Astrocyte of the cerebellum (primary cell): Measurements from ENCODE around the gene REPIN1.
A peak's percentile ranks its signal among the peaks of the same experiment; 100 is the strongest.

Experiments used
- DNase-seq: peaks from one replicate; pipeline ENCODE4 v3.0.0-alpha.2; 2011; ENCODE audit warnings: low read depth
- H3K4me3 ChIP-seq: 2 replicates; pipeline ENCODE4 v1.5.1; 2011; ENCODE audit warnings: mild to moderate bottlenecking, low read depth, low read length, moderate library complexity
- in situ Hi-C: cut with HindIII; loops from 2 replicates; pipeline ENCODE4 v1.10.0; 2017; ENCODE audit warnings: low sequenced_read_pairs
- TF ChIP-seq, protein P1 (sequence below): IDR thresholded peaks from 2 replicates; pipeline ENCODE4 v1.5.1; 2012; ENCODE audit warnings: low read length, low read depth, moderate library complexity, mild to moderate bottlenecking; ENCODE audit errors: missing control alignments

The REPIN1 gene

DNA sequence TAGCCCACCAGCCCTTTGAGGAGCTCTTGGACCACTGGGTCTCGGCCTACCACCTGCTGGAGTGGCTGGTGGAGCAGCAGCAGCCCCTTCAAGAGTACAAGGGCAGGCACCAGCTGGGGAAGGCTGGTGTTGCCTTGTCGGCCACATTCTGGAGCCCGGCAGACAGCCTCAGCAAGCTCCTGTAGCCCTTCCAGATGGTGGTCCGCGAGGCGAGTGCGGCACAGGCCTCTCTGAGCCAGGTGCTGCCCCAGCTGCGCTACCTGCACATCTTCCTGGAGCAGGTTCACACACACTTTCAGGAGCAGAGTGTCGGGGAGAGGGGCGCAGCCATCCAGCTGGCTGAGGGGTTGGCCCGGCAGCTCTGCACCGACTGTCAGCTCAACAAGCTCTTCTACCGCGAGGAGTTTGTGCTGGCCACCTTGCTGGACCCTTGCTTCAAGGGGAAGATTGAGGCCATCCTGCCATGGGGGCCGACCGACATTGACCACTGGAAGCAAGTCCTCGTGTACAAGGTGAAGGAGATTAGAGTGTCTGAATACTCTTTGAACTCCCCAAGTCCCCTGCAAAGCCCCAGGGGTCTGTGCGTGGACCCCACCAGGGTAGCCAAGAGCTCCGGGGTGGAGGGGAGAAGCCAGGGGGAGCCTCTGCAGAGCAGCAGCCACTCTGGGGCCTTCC, 38.3 kb upstream of the REPIN1 start:
- no peak for DNase-seq
- in situ Hi-C loops, result no loop called here
- TF ChIP-seq, protein P1, sequence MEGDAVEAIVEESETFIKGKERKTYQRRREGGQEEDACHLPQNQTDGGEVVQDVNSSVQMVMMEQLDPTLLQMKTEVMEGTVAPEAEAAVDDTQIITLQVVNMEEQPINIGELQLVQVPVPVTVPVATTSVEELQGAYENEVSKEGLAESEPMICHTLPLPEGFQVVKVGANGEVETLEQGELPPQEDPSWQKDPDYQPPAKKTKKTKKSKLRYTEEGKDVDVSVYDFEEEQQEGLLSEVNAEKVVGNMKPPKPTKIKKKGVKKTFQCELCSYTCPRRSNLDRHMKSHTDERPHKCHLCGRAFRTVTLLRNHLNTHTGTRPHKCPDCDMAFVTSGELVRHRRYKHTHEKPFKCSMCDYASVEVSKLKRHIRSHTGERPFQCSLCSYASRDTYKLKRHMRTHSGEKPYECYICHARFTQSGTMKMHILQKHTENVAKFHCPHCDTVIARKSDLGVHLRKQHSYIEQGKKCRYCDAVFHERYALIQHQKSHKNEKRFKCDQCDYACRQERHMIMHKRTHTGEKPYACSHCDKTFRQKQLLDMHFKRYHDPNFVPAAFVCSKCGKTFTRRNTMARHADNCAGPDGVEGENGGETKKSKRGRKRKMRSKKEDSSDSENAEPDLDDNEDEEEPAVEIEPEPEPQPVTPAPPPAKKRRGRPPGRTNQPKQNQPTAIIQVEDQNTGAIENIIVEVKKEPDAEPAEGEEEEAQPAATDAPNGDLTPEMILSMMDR, result no peak
- H3K4me3 ChIP-seq, result no peak overlapping the region

DNA sequence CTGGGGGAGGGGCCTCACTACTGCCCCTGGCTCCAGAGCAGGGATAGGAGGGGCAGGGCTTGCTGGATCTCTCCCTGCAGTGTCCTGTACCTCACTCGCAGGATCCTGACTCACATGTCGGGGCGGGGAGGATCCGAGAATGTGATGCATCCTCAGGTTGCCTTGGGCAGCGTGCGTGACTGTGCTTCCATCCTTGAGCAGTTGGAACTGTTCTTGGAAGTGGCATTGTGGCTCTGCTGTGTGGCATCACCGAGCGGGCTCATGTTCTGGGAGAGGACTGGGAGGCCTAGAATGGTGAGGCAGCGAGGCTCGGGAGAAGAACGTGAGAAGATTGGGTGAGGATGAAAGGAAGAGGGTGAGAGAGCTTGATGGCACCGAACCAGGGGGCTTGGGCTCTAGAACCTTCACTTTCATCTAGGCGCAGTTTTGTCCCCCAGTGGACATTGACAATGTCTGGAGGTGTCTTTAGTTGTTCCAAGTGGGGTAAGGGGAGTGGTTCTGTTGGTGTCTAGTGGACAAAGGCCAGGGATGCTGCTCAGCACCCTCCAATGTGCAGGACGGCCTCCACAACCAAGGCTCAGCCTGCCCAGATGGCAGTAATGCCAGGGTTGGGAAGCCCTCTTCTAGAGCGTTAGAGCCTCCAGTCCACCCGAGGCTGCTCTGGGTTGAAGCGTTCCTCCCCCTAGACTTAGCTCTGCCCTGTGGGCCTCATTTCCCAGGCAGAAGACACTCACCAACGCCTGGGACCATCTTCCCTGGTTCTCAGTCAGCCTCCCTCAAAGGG, 35.6 kb upstream of the REPIN1 start:
- TF ChIP-seq, protein P1, result no peak
- DNase-seq, result no peak
- H3K4me3 ChIP-seq, result no peak overlapping the region
- in situ Hi-C loops, result no loop called here

DNA sequence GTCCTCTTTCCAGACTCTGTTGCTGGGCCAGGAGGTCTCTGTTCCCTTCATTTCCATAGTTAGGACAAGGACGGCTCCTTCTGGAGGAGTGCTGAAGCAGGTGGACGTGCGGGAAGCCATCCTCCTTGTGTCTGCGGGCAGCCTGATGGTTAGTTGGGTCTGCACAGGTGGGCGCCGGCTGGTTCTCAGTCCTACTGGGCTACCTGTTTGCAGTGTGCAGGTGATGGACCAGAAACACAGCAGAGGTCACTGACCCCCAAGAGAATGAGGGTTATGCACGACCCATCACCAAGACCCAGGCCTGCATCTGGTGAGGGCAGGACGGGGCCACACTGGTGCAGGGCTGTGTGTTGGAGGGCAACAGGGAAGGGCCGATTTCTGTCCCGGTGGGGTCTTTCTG, 35.0 kb upstream of the REPIN1 start:
- in situ Hi-C loops, result no loop called here
- TF ChIP-seq, protein P1, result no peak
- H3K4me3 ChIP-seq, result no peak overlapping the region
- no peak for DNase-seq

DNA sequence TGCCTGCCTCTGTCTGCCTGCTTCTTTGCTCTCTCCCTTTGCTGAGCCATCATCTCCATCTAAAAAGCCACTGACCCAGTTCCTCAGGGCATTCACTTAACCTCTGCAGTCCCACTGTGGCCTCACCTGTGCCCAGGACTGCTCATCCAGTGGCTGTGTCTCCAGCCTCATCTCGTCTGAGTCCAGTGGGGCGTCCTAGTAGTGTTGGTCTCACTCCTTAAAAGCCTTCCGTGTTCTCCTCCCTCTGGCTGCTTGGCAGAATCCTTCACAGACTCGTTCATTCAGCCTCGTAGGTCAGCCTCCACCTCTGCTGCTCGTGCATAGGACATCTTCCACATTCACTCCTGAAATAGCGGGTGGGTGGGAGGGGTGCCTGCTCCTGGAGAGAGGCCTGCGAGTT, 34.5 kb upstream of the REPIN1 start:
- DNase-seq, result no peak
- TF ChIP-seq, protein P1, result no peak
- in situ Hi-C loops, result no loop called here
- H3K4me3 ChIP-seq, result no peak overlapping the region

DNA sequence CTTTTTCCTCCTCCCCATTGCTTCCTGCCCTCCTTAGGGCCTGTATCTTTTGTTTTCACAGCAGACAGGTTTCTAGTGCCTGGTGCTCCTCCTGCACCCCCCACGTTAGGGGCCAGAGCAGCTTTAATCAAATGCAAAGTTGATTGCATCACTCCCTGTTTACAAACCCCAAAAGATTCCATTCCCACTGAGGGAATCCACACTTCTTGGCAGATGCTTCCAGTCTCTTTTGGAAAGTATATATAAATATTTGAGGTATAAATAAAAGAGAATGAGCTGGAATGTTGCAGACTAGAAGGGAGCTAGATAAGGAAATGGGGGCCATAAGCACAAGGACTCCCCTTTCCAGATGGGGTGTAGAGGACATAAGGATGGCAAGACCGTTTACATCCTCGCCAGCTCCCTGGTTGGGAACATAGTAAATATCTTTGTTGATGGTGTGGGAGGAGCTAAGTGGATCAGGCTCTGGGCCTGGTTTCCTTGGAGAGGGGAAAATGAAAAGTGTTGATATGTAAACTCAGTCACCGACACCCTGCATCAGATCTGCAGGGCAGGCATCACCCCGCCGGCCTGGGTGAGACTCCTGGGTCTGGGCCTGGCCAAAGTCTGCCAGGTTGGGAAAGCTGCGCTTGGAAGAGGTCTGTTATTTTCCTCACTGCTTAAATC, 33.4 kb upstream of the REPIN1 start:
- DNase-seq, result peak; percentile 83
- TF ChIP-seq, protein P1, result no peak
- in situ Hi-C loops, result no loop called here
- H3K4me3 ChIP-seq, result no peak overlapping the region

DNA sequence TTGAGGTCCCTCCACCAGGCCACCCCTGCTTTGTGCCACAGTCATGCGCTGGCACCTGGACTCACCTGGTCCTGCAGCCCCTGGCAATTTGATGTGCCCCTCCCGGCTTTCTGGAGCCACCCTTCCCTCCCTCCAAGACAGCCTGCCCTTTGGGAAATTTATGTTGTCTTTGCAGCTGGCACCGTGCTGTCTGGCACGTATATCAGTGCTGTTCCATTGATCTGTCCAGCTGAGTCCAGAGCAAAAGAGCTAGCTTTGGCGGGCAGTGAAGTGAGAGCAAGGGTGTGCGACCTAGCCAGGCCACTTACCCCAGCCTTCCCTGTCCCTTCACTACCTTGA, 32.9 kb upstream of the REPIN1 start:
- DNase-seq, result no peak
- in situ Hi-C loops, result no loop called here
- TF ChIP-seq, protein P1, result no peak

More for the DNA sequence above, 32.9 kb upstream of the REPIN1 start:
- H3K4me3 ChIP-seq, result no peak overlapping the region
